Suprapubic skin (tissue), 4 donors: ENCODE results near the gene DDR2. TPM values are rescaled to one million over a fixed set of nuclear protein-coding genes. Genes with fewer than 3 reads are reported as not detected.

ENCODE experiments used
- DNase-seq, 2 donors: peaks; one replicate each; pipeline ENCODE4 v3.0.0-alpha.2; 2019; ENCODE audit warnings: low spot score in 2 of 2
- H3K27ac ChIP-seq: fragments of 200-600 bp; sonication (generic); one replicate; pipeline ENCODE4 v1.5.1; 2019
- H3K27me3 ChIP-seq: fragments of 200-600 bp; sonication (generic); one replicate; pipeline ENCODE4 v1.5.1; 2019
- H3K36me3 ChIP-seq: fragments of 200-600 bp; sonication (generic); one replicate; pipeline ENCODE4 v1.5.1; 2019
- H3K4me1 ChIP-seq: fragments of 200-600 bp; sonication (generic); one replicate; pipeline ENCODE4 v1.5.1; 2019
- H3K4me3 ChIP-seq: fragments of 200-600 bp; sonication (generic); one replicate; pipeline ENCODE4 v1.5.1; 2019; ENCODE audit warnings: mild to moderate bottlenecking
- H3K9me3 ChIP-seq: fragments of 200-600 bp; sonication (generic); one replicate; pipeline ENCODE4 v1.5.1; 2019
- EP300 ChIP-seq: sonication (generic); formaldehyde crosslinking; IDR thresholded peaks from one replicate; pipeline ENCODE4 v1.6.1; 2017; ENCODE audit warnings: antibody characterized with exemption
- POLR2A ChIP-seq, 2 donors: fragments of 450-650 bp; IDR thresholded peaks; one replicate each; pipeline ENCODE4 v1.6.1; 2017; ENCODE audit warnings: antibody characterized with exemption in 2 of 2, mild to moderate bottlenecking in 2 of 2, moderate library complexity in 2 of 2
- POLR2AphosphoS5 ChIP-seq, 3 donors: sonication (generic); formaldehyde crosslinking; IDR thresholded peaks; one replicate each; pipeline ENCODE4 v1.6.1; 2017; ENCODE audit warnings: antibody characterized with exemption in 3 of 3
- WGBS: methylation state at CpG from one replicate; pipeline ENCODE4 v1.1.5; 2018; 5-methylcytosine and 5-hydroxymethylcytosine counted together
- total RNA-seq, 4 donors: library from RNA; depleted of rRNA; stranded (reverse); fragments of >200 nt; gene quantifications; one replicate each; pipeline ENCODE4 v1.1.0, GENCODE V29; 2016
- TF ChIP-seq, protein P1 (sequence below), 2 donors: fragments of 200-600 bp in 1 of 2; fragments of 450-650 bp in 1 of 2; sonication (generic) in 1 of 2; IDR thresholded peaks; one replicate each; pipeline ENCODE4 v1.5.1; 2016 to 2019; ENCODE audit warnings: antibody characterized with exemption in 2 of 2, mild to moderate bottlenecking in 1 of 2, moderate library complexity in 1 of 2

Gene DDR2
- total RNA-seq, 4 donors from 2014 or later: 7.7 to 50.2 (median 13.8) TPM

DNA sequence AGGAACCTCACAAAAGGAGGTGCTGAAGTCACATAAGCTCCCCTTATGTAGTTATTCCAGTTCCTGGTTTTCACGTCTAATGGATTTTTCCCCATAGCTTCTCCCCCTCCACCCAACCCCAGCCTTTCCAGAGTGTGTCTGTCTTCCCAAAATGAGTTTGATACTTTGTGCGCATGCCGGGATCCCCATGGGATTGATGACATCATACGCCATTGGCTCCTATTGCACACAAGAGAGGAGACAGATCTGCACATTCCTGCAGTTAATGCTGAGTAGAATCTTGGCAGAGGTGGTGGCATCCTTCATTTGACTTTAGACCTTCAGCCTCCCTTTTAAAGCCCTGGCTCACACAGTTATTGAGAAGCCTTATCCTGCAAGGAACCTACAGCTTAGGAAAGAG, 71.4 kb downstream of the DDR2 start:
- Histone ChIP-seq H3K36me3 (no peaks in the 10 kb centered on the region), H3K4me3 (no peak overlapping the region), H3K9me3 (no peaks in the 10 kb centered on the region), H3K4me1 (peaks cover 5% of the 10 kb centered on the region), H3K27ac (no peak overlapping the region), H3K27me3 (no peaks in the 10 kb centered on the region)
- DNase-seq: no peak
- TF ChIP-seq POLR2AphosphoS5 (IDR thresholded peaks at IDR 0.05) (no peak), EP300 (no peak)
- TF ChIP-seq, protein P1, sequence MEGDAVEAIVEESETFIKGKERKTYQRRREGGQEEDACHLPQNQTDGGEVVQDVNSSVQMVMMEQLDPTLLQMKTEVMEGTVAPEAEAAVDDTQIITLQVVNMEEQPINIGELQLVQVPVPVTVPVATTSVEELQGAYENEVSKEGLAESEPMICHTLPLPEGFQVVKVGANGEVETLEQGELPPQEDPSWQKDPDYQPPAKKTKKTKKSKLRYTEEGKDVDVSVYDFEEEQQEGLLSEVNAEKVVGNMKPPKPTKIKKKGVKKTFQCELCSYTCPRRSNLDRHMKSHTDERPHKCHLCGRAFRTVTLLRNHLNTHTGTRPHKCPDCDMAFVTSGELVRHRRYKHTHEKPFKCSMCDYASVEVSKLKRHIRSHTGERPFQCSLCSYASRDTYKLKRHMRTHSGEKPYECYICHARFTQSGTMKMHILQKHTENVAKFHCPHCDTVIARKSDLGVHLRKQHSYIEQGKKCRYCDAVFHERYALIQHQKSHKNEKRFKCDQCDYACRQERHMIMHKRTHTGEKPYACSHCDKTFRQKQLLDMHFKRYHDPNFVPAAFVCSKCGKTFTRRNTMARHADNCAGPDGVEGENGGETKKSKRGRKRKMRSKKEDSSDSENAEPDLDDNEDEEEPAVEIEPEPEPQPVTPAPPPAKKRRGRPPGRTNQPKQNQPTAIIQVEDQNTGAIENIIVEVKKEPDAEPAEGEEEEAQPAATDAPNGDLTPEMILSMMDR (IDR thresholded peaks at IDR 0.05): no peak
- 91% methylated on average over 4 of the region's 4 CpGs for WGBS

DNA sequence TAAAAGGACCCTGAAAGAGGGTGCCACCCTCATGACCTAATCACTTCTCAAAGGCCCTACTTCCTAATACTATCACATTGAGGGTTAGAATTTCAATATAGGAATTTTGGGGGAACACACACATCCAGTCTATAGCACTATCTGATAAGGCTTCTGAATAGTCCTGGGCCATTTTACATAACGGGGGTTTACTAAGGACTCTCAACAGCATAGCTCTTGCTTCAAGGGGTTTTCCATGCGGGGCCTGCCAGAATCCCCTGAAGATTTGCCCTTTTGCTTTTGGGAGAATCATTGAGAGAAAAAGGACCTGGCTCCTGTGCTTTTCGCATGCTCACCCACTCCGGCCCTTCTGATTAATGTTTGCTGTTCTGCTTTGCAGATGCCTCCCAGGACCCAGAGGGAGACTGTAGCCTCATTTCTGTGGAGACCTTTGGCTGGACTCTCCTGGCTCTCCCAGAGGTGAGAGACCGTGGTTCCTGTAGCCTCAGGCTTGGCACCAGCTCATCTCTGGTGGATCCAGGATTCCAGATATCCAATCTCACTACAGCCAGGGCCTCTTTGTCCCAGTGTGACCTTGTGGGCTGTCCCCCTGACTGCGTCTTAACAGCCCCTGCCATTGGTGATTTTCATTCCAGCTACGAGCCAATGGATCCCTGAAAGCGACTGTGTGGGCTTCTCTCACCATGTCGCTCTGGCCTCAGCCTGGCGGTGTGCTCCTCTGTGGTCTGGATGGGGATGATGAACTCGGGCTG, 72.6 kb downstream of the DDR2 start:
- DNase-seq: no peak
- no peak overlapping the region for H3K27ac ChIP-seq
- no peaks in the 10 kb centered on the region for H3K9me3 ChIP-seq
- no peak overlapping the region for H3K4me3 ChIP-seq
- H3K4me1 ChIP-seq: peaks cover 11% of the 10 kb centered on the region
- H3K27me3 ChIP-seq: no peaks in the 10 kb centered on the region
- 87% methylated on average over 11 of the region's 11 CpGs for WGBS
- no peaks in the 10 kb centered on the region for H3K36me3 ChIP-seq
- no peak for TF ChIP-seq POLR2AphosphoS5 (IDR thresholded peaks at IDR 0.05)
- TF ChIP-seq EP300: no peak
- TF ChIP-seq, protein P1 (IDR thresholded peaks at IDR 0.05): no peak
- TF ChIP-seq POLR2A (IDR thresholded peaks at IDR 0.05): no peak

DNA sequence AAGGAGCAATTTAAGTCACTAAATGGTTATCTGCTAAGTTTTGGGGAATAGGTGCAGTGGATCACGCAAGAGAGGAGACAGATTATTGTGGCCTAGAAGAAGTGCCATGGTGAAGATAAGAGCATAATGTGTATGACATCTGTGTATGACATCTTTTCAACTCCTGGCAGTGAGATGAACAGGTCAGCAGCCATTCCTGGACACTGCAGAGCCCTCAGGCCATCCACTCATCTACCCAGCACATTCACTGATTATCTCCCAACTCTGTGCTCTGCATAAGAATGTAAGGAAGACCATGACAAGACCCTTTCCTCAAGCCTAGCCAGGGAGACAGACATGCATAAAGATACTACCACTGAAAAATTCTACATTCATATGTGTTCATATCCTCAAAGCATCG, 73.7 kb downstream of the DDR2 start:
- no peak for DNase-seq
- Histone ChIP-seq H3K27me3 (no peaks in the 10 kb centered on the region), H3K4me1 (peaks cover 19% of the 10 kb centered on the region), H3K9me3 (no peaks in the 10 kb centered on the region), H3K4me3 (no peak overlapping the region), H3K36me3 (no peaks in the 10 kb centered on the region), H3K27ac (no peak overlapping the region)
- 68% methylated on average over 2 of the region's 2 CpGs for WGBS
- TF ChIP-seq POLR2AphosphoS5 (IDR thresholded peaks at IDR 0.05) (no peak), EP300 (no peak), POLR2A (IDR thresholded peaks at IDR 0.05) (no peak)
- TF ChIP-seq, protein P1 (IDR thresholded peaks at IDR 0.05): no peak

DNA sequence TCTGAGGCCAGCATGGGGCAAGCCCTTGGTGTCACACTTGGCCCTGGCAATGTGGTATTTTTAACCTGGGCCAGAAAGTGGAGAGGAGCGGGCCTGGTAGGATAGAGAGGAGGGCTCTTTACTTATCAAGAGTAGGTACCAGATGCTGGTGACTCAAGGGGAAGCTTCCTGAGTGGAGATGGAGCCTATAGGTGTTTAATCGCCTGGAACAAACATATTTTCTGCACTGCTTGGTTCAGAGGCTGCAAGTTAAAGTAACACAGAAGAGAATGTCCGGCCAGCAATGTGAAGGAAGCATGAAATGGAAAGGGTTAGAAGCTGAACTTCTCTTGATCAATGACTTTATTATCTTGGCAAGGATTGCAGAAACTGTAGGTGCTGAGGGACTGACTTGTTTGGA, 74.3 kb downstream of the DDR2 start:
- DNase-seq: no peak
- WGBS: 92% methylated on average over 3 of the region's 3 CpGs
- no peak overlapping the region for H3K27ac ChIP-seq
- H3K27me3 ChIP-seq: no peaks in the 10 kb centered on the region
- TF ChIP-seq, protein P1 (IDR thresholded peaks at IDR 0.05): no peak
- no peak for TF ChIP-seq POLR2A (IDR thresholded peaks at IDR 0.05)
- TF ChIP-seq EP300: no peak
- no peak for TF ChIP-seq POLR2AphosphoS5 (IDR thresholded peaks at IDR 0.05)
- H3K36me3 ChIP-seq: no peaks in the 10 kb centered on the region
- H3K4me1 ChIP-seq: peaks cover 18% of the 10 kb centered on the region
- H3K4me3 ChIP-seq: no peak overlapping the region
- no peaks in the 10 kb centered on the region for H3K9me3 ChIP-seq

DNA sequence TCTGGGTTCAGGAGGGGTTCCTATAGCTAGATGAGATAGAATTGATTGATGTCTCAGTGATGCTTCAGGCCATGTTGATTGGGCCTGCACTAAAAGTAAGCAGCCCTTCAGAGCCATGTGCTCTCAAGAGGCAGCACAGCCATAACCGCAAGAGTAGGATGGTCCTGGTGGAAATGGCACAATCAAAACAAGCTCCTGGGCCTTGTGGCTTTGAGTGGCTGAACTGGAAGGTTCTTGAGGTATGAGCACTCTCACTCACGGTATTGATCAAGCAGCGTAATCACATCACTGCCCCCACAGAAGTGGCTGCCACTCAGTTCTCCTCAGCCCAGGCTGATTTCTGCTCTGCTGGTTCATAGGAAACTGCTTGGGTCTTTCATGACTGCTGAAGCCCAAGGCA, 76.0 kb downstream of the DDR2 start:
- WGBS: 72% methylated on average over 3 of the region's 3 CpGs
- no peak overlapping the region for H3K4me3 ChIP-seq
- H3K4me1 ChIP-seq: peaks cover 16% of the 10 kb centered on the region
- no peaks in the 10 kb centered on the region for H3K9me3 ChIP-seq
- H3K27ac ChIP-seq: no peak overlapping the region
- TF ChIP-seq EP300: no peak
- TF ChIP-seq, protein P1 (IDR thresholded peaks at IDR 0.05): no peak
- no peak for TF ChIP-seq POLR2A (IDR thresholded peaks at IDR 0.05)
- TF ChIP-seq POLR2AphosphoS5 (IDR thresholded peaks at IDR 0.05): no peak
- DNase-seq: no peak
- H3K36me3 ChIP-seq: no peaks in the 10 kb centered on the region
- no peaks in the 10 kb centered on the region for H3K27me3 ChIP-seq
